GM19397 (cell line): ENCODE data around the gene TMPRSS6.
A peak's percentile ranks its signal among the peaks of the same experiment; 100 is the strongest.

Experiments used
- ATAC-seq: cut with Tn5 transposase; IDR thresholded peaks from one replicate; pipeline ENCODE4 v1.9.1; 2021; ENCODE audit warnings: mild to moderate bottlenecking, moderate library complexity; ENCODE audit not compliant: unreplicated experiment

Gene TMPRSS6

GRCh38 chr22:37109242-37109917 lies at the start of gene TMPRSS6:
TSS of gene TMPRSS6 (minus strand) at chr22:37109713. CDS start at chr22:37103417, 6,296 bp downstream.
- ATAC-seq = no peak

- ATAC-seq = no peak
Measured at GRCh38 chr22:37158963-37159290, 49.4 kb upstream of the TMPRSS6 start.

DNA sequence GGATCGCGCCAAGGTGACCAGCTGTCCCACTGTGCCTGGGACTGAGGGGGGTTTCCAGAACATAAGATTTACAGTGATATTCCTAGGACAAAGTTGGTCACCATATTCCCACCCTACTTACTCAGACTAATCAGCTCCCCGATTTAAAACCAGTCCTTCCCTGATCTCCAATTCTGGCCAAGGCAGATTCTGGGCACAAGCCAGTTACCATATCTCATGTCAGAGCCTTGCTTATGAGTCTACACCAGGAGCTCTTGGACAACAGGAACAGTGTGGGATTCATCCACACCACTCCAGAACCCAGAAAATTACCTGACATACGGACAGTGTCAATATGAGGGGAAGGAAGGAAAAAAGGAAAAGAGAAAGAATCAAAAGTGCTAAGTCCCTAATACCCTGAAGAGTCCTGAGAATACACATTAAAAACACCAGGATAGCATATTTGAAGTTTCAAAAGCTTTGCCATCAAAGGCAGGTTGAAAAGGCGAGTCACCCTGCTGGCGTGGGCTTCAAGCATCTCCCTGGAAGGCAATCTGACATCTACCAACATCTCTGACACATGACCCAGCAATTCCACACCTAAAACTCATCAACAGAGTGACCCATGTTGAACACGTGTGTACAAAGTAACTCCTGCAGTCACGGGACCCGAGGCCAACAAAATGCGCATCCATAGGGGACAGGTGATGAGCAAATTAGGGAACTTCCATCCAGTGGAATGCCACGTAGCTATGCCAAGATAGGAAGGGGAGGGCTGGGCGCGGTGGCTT lies 48.2 kb upstream of the TMPRSS6 start:
- ATAC-seq = no peak

DNA sequence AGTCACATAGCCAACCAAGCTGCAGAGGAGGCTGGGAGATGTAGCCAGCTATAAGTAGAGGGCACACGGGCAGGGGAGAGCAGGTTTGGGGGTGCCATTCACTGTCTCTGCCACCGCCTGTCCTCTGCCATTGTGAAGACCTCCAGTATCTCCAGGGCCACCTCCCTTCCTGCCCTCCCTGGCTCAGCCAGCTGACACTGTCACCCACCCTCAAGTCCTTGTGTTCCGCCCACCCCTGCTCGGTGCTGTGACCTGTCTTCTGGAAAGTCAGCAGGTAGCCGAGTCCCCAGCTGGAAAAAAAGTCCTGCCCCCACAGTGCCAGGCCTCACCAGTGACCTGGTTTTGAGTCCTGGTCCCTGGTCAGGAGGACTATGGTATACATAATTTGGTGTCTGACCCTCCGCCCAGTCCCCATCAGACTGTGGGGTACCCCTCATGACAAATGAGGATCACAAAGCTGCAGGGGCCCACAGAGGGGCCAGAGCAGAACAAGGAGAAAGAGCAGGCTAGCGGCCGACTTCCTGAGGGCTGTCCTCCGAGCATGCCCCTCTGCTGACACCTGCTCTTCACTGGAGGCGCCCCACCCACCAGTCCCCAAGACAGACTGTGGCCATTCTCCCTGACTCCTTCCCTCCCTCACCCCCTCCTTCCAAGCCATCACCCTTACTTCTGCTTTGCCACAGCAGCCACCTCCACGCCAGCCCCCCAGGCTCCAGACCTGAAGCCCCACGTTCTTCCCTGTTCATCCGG lies 47.3 kb upstream of the TMPRSS6 start:
- no peak for ATAC-seq

DNA sequence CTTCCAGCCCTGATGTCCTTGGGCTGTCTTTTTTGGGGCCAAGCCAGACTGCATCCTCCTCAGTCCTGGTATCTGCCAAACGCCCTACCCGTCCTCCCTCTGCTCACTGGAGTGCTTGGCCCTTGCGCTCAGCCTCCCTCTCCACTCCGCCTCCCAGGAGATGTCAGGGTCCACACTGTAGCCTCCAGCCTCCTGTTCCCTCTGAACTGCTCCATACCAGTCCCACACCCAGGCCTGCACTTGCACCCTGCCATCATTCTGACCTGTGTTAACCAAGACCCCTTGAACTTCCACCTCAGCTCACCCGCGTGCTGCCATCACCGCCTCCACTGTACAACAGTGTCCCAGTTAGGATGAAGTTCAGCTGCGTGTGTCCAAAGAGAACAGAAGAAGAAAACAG lies 46.5 kb upstream of the TMPRSS6 start:
- no peak for ATAC-seq

DNA sequence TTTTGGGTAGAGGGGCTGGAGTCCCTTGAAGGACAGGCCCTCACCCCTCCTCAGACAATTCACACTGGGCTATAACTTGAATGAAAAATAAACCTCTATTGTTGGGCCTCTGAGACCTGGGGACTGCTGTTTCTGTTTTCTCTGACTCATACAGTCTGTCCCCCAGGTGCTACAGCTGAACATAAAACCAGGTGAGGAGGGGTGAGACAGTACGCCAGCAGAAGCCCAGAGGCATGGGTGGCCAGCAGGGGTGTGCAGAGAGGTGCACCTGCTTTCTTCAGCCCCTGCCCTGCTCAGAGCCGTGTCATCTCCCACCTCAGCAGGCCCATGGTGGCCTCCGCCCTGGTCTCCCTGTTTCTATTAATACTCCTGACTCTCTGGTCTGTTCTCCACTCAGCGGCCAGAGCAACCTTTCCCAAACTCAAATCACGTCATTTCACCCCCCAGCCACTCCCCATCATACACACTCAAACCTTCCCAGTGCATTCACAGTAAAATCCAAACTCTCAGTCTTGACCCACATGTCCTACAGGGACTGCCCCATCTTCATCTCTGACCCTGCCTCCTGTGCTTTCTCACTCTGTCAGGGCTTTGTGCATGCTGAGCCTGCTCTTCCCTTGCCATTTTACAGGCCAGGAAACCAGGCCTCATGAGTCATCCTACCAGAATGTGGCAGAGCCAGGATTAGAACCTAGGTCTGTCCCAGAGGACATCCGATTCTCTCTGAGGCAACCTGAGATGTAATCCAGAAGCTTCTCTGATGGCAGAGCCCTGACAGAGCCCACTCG lies 45.6 kb upstream of the TMPRSS6 start:
- no peak for ATAC-seq

DNA sequence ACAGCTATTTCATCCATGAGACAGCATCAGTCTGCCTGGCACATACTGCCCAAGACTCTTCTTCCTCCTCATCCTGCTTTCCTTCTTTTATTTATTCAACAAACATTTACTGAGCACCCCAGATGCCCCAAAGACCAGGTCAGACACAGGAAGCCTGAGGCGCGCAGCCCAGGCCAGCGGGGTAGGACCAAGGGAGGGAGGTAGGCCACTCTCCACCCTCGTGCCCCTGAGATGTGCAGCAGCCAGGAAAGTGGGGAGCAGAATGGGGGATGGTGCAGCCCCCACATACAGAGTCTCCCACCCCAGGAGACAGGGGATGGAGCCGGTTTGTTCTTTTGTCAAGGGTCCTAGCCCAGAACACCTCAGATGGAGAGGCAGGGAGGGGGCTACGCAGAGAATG lies 44.4 kb upstream of the TMPRSS6 start:
- ATAC-seq = no peak

DNA sequence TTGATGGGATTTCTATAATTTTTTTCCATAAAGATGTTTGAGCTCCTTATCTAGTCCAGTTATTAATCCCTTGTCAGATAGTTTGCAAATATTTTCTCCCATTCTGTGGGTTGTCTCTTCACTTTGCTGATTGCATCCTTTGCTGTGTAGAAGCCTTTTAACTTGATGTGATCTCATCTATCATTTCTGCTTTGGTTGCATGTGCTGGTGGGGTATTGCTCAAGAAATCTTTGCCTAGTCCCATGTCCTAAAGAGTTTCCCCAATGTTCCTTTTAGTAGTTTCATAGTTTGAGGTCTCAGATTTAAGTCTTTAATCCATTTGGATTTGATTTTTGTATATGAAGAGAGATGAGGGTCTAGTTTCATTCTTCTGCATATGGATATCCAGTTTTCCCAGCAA lies 41.9 kb upstream of the TMPRSS6 start:
- ATAC-seq = no peak

- no peak for ATAC-seq
Measured at GRCh38 chr22:37150701-37151100, 41.2 kb upstream of the TMPRSS6 start.

DNA sequence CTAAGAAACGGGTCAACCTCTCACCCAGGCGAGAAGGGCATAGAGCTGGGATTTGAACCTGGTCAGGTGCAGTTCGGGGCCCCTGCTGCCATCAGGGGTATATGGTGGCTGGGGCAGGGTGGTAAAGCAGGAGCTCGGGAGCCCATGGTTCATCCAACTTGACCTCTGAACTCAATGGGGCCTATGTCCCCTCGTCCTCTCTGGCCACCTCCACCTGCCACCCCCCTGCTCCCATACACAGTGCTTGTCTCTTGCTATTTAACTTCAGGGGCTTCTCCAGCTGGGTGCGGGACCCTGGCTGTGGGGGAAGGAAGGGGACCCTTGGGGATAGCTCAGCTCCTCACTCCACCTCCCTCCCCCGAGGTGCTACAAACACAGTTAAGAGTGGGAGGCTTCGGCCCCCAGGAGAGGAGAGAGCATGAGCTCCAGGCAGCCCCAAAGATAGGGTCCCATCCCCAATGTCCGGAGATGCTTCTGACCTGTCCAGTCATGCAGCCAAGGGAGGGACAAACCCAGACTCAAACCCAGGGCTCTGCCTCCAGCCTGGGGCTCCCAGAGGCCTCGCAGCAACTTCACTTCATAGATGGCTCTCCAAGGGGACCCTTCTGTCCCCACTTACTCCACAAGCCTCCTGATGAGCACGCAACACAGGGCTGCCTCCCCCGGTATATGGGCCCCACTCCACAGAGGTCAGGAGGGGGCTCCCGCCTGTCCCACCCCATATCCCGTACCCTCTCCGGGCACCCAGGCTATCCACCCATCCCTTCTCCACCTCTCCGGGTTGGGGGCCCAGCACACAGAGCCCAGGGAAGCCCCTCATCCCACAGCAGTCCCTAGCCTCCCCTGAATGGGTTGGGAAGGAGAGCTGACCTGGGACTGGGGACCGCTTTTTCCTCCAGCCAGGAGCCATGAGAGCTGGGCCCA lies 39.5 kb upstream of the TMPRSS6 start:
- ATAC-seq = peak; percentile 5

- no peak for ATAC-seq
Measured at GRCh38 chr22:37148031-37148651, 38.6 kb upstream of the TMPRSS6 start.

DNA sequence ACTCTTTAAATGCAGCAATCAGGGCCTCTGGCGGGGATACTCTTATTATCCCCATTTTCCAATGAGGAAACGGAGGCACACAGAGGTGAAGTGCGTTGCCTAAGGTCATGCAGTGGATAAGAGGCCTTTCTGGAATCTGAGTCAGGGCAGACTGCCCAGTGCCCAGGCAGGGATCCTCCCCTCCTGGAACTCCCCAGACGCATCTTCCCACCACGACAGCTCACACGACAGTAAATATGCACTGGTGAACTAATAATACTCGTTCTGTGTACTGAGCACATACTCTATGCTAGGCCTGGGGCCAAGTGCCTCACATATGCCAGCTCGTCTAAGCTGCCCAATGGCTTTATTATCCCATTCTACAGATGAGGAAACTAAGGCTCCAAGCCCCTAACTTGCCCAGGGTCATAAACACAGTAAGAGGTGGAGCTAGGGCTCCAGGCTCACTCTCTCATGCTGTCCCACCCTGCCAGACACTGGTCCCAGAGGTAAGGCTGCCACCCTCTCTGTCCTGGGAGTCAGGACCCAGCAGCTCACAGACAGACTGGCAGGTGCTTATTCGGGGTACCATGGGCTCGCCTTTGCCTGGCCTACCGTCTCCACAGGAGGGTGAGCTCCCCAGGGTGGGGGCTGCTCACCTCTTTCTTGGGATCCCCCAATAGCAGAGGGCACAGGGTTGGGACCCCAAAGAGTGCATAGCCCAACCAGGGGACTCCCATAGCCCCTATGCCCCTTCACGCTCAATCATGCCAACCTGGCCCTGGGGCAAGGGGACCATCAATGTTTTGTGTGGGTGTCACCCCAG lies 37.9 kb upstream of the TMPRSS6 start:
- no peak for ATAC-seq

DNA sequence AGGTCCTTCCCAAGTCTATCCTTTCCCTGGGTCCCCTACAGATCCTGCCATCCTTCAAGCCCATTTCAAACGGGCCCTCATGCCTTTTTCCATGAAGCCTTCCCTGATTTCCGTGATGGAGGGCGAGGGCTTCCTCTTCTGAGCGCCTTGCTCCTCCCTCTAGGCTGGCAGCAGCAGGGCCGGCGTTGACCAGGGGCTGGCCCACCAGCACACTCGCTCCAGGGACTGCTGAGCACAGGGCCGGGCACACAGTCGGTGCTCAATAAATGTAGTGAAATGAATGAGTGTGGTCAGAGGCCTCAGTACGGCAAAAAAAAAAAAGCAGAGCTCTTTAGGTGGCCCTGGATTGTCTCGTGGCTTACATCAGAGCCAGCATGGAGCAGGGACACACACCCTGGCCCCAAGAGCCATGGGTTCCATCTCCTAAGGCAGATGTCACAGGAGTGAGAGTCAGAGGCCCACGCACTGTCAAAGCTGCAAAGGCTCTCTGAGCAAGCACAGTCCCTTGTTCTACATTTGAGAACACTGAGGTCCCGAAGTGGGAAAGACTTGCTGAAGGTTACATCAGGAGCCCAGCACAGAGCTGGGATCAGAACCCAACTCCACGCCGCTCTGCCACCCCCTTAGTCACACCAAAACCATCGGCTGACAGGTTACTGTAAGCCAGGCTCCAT lies 37.1 kb upstream of the TMPRSS6 start:
- ATAC-seq = no peak

GRCh38 chr22:37146051-37146385 lies 36.5 kb upstream of the TMPRSS6 start:
- no peak for ATAC-seq

- no peak for ATAC-seq
Measured at GRCh38 chr22:37145180-37146050, 35.9 kb upstream of the TMPRSS6 start.

- no peak for ATAC-seq
Measured at GRCh38 chr22:37144180-37144554, 34.7 kb upstream of the TMPRSS6 start.

DNA sequence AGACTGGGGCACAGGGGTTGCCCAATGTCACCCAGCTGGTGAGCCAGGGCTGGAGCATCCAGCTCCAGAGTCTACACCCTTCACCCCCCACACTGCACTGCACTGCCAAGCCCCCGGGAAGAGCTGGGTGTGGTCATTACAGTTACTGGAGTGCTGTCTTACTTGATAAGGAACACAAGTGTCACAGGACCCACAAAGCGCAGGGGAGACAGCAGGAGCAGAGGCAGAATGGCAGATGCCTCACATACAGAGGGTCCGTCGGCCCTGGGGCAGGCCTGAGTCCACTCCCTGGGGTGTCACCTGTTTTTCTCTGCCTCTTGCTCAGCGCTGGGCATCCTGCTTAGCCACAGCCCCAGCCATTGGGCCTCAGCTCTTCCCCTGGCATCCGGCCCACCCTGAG lies 32.5 kb upstream of the TMPRSS6 start:
- no peak for ATAC-seq
